LNCaP clone FGC (cell line): ENCODE data around the gene GALNT12.
A peak's percentile ranks its signal among the peaks of the same experiment; 100 is the strongest.

Source experiments
- DNase-seq: peaks from one replicate; pipeline ENCODE4 v3.0.0-alpha.2; 2011; ENCODE audit warnings: low read depth
- H3K4me3 ChIP-seq: 2 replicates; pipeline ENCODE4 v1.5.1; 2011; ENCODE audit warnings: mild to moderate bottlenecking, low read depth, low read length, control low read depth
- CTCF ChIP-seq: IDR thresholded peaks from 2 replicates; pipeline ENCODE4 v1.5.1; 2012; ENCODE audit warnings: mild to moderate bottlenecking; ENCODE audit not compliant: control insufficient read depth, insufficient read depth; ENCODE audit errors: extremely low read depth

Gene GALNT12

GRCh38 chr9:98797491-98797890, 10.0 kb upstream of the GALNT12 start:
- no peak for TF ChIP-seq CTCF
- DNase-seq, result no peak
- no peak overlapping the region for H3K4me3 ChIP-seq

GRCh38 chr9:98798254-98798653, 9.2 kb upstream of the GALNT12 start:
- TF ChIP-seq CTCF, result no peak

GRCh38 chr9:98801561-98801960, 5.9 kb upstream of the GALNT12 start:
- no peak for TF ChIP-seq CTCF
- DNase-seq, result no peak
- H3K4me3 ChIP-seq, result no peak overlapping the region

More at GRCh38 chr9:98798254-98798653, 9.2 kb upstream of the GALNT12 start:
- H3K4me3 ChIP-seq, result no peak overlapping the region
- no peak for DNase-seq

- peak; percentile 33 for DNase-seq
- TF ChIP-seq CTCF, result no peak
Observed at GRCh38 chr9:98801969-98802371, 5.5 kb upstream of the GALNT12 start.

GRCh38 chr9:98804083-98804482, 3.4 kb upstream of the GALNT12 start:
- peak; percentile 72 for DNase-seq
- no peak for TF ChIP-seq CTCF
- no peak overlapping the region for H3K4me3 ChIP-seq

More at GRCh38 chr9:98801969-98802371, 5.5 kb upstream of the GALNT12 start:
- H3K4me3 ChIP-seq, result no peak overlapping the region

GRCh38 chr9:98805506-98806272, 1.8 kb upstream of the GALNT12 start:
- peak; percentile 64 for DNase-seq
- H3K4me3 ChIP-seq, result no peak overlapping the region
- TF ChIP-seq CTCF, result no peak
